ENCODE results near the gene CEP135. TPM values are rescaled to one million over a fixed set of nuclear protein-coding genes. Genes with fewer than 3 reads are reported as not detected.

The CEP135 gene
- total RNA-seq, 1 experiment from 2014 or later = 13.9 TPM

GRCh38 chr4:55920571-55920970, 28.2 kb upstream of the CEP135 start:
- no CpG with 5 or more reads among the region's 5 CpGs for WGBS (ENCODE audit: extremely low coverage, insufficient read length, low lambda C conversion rate)
- no peaks in the 10 kb centered on the region for H4K20me1 ChIP-seq (ENCODE audit: control insufficient read depth, insufficient read depth, insufficient read length)
- H3K56ac ChIP-seq (ENCODE audit: insufficient read length, low read depth, low read length) = no peak overlapping the region
- H3K23me2 ChIP-seq (ENCODE audit: insufficient read length, low read depth, low read length, poor library complexity, severe bottlenecking) = no peaks in the 10 kb centered on the region
- H4K8ac ChIP-seq (replicated peaks; ENCODE audit: insufficient read length, low read depth, low read length) = no peak overlapping the region
- no peak overlapping the region for H2BK12ac ChIP-seq (ENCODE audit: insufficient read length, low read depth, low read length)
- H3T11ph ChIP-seq (ENCODE audit: low read length) = no peak overlapping the region
- no peaks in the 10 kb centered on the region for H3K4me1 ChIP-seq (ENCODE audit: insufficient read depth, low read length)
- H3K18ac ChIP-seq (ENCODE audit: insufficient read length, low read depth, low read length) = no peak overlapping the region
- Mint-ChIP-seq H3K9me3 (no peaks in the 10 kb centered on the region; a peak in 2 of 5 replicates), H3K4me3 (no peak overlapping the region), H3K27ac (no peak overlapping the region), H3K27me3 (ENCODE audit: low read depth) (peaks cover 1% of the 10 kb centered on the region; the same call in 1 of the 2 replicates), H3K36me3 (ENCODE audit: insufficient read depth in 1 of 3, low read depth in 3 of 3) (no peaks in the 10 kb centered on the region), H3K4me1 (peaks cover 5 to 7% of the 10 kb centered on the region in 2 experiments)
- no peak overlapping the region for H2BK5ac ChIP-seq (ENCODE audit: insufficient read length, low read length)
- H2AK5ac ChIP-seq (ENCODE audit: insufficient read length, low read length) = no peak overlapping the region
- no peak overlapping the region for H3K14ac ChIP-seq (ENCODE audit: insufficient read depth, low read length)
- no peak overlapping the region for H2BK120ac ChIP-seq (ENCODE audit: low read depth, low read length, poor library complexity, severe bottlenecking)
- H3K9ac ChIP-seq (ENCODE audit: extremely low read depth, insufficient read length, low read length) = no peak overlapping the region
- no peak overlapping the region for H3K23ac ChIP-seq (ENCODE audit: insufficient read length, low read depth, low read length)
- no peaks in the 10 kb centered on the region for H3K27me3 ChIP-seq (ENCODE audit: insufficient read depth, low read length)
- no peak overlapping the region for H3K4ac ChIP-seq (ENCODE audit: low read depth, low read length)
- H4K5ac ChIP-seq (ENCODE audit: insufficient read length, low read depth, low read length) = no peak overlapping the region
- no peak overlapping the region for H4K91ac ChIP-seq (ENCODE audit: insufficient read length, low read depth, low read length)
- no peaks in the 10 kb centered on the region for H3K9me3 ChIP-seq (ENCODE audit: control insufficient read depth, low read depth, low read length)
- no peak overlapping the region for H3K27ac ChIP-seq (ENCODE audit: insufficient read length, low read depth, low read length)
- no peak overlapping the region for H3K4me2 ChIP-seq (ENCODE audit: insufficient read depth, insufficient read length, low read length)
- H2BK20ac ChIP-seq (ENCODE audit: low read depth, low read length, poor library complexity, severe bottlenecking) = no peak overlapping the region
- H3K79me1 ChIP-seq (ENCODE audit: insufficient read depth, low read depth, low read length, poor library complexity, severe bottlenecking) = no peaks in the 10 kb centered on the region
- no peak overlapping the region for H2BK15ac ChIP-seq (ENCODE audit: low read depth, low read length)
- H2AFZ ChIP-seq (ENCODE audit: low read length) = no peak overlapping the region
- no peak for TF ChIP-seq CTCF (conservative IDR thresholded peaks at IDR 0.05)
- DNase-seq = no peak
- H3K79me2 ChIP-seq (ENCODE audit: insufficient read depth, low read length) = no peaks in the 10 kb centered on the region

All from H9 (cell line).